LHCN-M2 (cell line): Measurements from ENCODE around the gene CLIC4. TPM values are rescaled to one million over a fixed set of nuclear protein-coding genes. Genes with fewer than 3 reads are reported as not detected.
A peak's percentile ranks its signal among the peaks of the same experiment; 100 is the strongest.
"Not testable (repeated sequence)": the region's sequence is repeated elsewhere in the genome, so short reads cannot be mapped to it uniquely, and the experiment has no call there.

Experiments used
- DNase-seq: peaks from one replicate; pipeline ENCODE4 v3.0.0-alpha.2; 2012; ENCODE audit warnings: low read depth
- polyA plus RNA-seq: library from polyadenylated mRNA; unstranded; fragments of >200 nt; gene quantifications from one replicate; pipeline ENCODE4 v1.2.1, GENCODE V29; 2012; ENCODE audit warnings: missing spikeins
- total RNA-seq: library from RNA; depleted of rRNA; stranded (reverse); fragments of >200 nt; gene quantifications from 2 replicates; pipeline ENCODE4 v1.2.3, GENCODE V29; 2014; rRNA removed

Gene CLIC4
- total RNA-seq: 533 and 580 TPM in 2 replicates
- 229 TPM for polyA plus RNA-seq

GRCh38 chr1:24744911-24745710 is at the start of gene CLIC4:
Gene CLIC4 (plus strand): TSS chr1:24745447. CDS start chr1:24745554, 107 bp downstream.
- DNase-seq: peak; percentile 99

- no peak for DNase-seq
Measured at GRCh38 chr1:24696041-24696755, 49.0 kb upstream of the CLIC4 start.

GRCh38 chr1:24696756-24697330 is 48.4 kb upstream of the CLIC4 start:
- no peak for DNase-seq

GRCh38 chr1:24697453-24698001 is 47.7 kb upstream of the CLIC4 start:
- DNase-seq: not testable (repeated sequence)

- not testable (repeated sequence) for DNase-seq
Measured at GRCh38 chr1:24698326-24698725, 46.9 kb upstream of the CLIC4 start.

GRCh38 chr1:24699628-24700027 is 45.6 kb upstream of the CLIC4 start:
- peak; percentile 63 for DNase-seq

- DNase-seq: peak; percentile 93
Measured at GRCh38 chr1:24702511-24703293, 42.5 kb upstream of the CLIC4 start.

GRCh38 chr1:24704411-24705259 is 40.6 kb upstream of the CLIC4 start:
- DNase-seq: peak; percentile 81

- DNase-seq: peak; percentile 98
Measured at GRCh38 chr1:24705260-24706073, 39.8 kb upstream of the CLIC4 start.

GRCh38 chr1:24706074-24706389 is 39.2 kb upstream of the CLIC4 start:
- not testable (repeated sequence) for DNase-seq

GRCh38 chr1:24707687-24708086 is 37.6 kb upstream of the CLIC4 start:
- peak; percentile 92 for DNase-seq

GRCh38 chr1:24708938-24709337 is 36.3 kb upstream of the CLIC4 start:
- DNase-seq: no peak

GRCh38 chr1:24709791-24710441 is 35.3 kb upstream of the CLIC4 start:
- DNase-seq: no peak

- DNase-seq: no peak
Measured at GRCh38 chr1:24711329-24711728, 33.9 kb upstream of the CLIC4 start.

GRCh38 chr1:24713176-24713575 is 32.1 kb upstream of the CLIC4 start:
- peak; percentile 75 for DNase-seq

- no peak for DNase-seq
Measured at GRCh38 chr1:24713736-24714135, 31.5 kb upstream of the CLIC4 start.

GRCh38 chr1:24714859-24715520 is 30.3 kb upstream of the CLIC4 start:
- peak; percentile 79 for DNase-seq

GRCh38 chr1:24715658-24716057 is 29.6 kb upstream of the CLIC4 start:
- no peak for DNase-seq
